ENCODE results near the gene HMGN1.
"Not testable (repeated sequence)": the region's sequence is repeated elsewhere in the genome, so short reads cannot be mapped to it uniquely, and the experiment has no call there.

The HMGN1 gene

GRCh38 chr21:39369896-39370288 lies 21.0 kb upstream of the HMGN1 start:
- H3K36me3 ChIP-seq (ENCODE audit: control insufficient read depth, insufficient read depth, low read length); H3K4me3 ChIP-seq (ENCODE audit: insufficient read depth, low read depth, low read length, poor library complexity, severe bottlenecking); H3K9me3 ChIP-seq (ENCODE audit: control insufficient read depth, low read length); DNase-seq; H3K27ac ChIP-seq (ENCODE audit: insufficient read depth, low read length, poor library complexity, severe bottlenecking); H3K4me1 ChIP-seq (ENCODE audit: control insufficient read depth, insufficient read depth, low read length, poor library complexity, severe bottlenecking); H3K27me3 ChIP-seq (replicated peaks; ENCODE audit: control insufficient read depth, insufficient read depth, low read length, poor library complexity, severe bottlenecking): not testable (repeated sequence)

- H3K4me1 ChIP-seq (ENCODE audit: control insufficient read depth, insufficient read depth, low read length, poor library complexity, severe bottlenecking) = no peaks in the 10 kb centered on the region
- no peaks in the 10 kb centered on the region for H3K9me3 ChIP-seq (ENCODE audit: control insufficient read depth, low read length)
- H3K4me3 ChIP-seq (ENCODE audit: insufficient read depth, low read depth, low read length, poor library complexity, severe bottlenecking) = no peak overlapping the region
- no peak overlapping the region for H3K27ac ChIP-seq (ENCODE audit: insufficient read depth, low read length, poor library complexity, severe bottlenecking)
- H3K36me3 ChIP-seq (ENCODE audit: control insufficient read depth, insufficient read depth, low read length) = no peaks in the 10 kb centered on the region
- H3K27me3 ChIP-seq (replicated peaks; ENCODE audit: control insufficient read depth, insufficient read depth, low read length, poor library complexity, severe bottlenecking) = no peaks in the 10 kb centered on the region
- DNase-seq = no peak
These were observed 18.9 kb upstream of the HMGN1 start for GRCh38 chr21:39367783-39368182.

GRCh38 chr21:39366563-39366962 lies 17.7 kb upstream of the HMGN1 start:
- Histone ChIP-seq H3K4me1 (ENCODE audit: control insufficient read depth, insufficient read depth, low read length, poor library complexity, severe bottlenecking) (no peaks in the 10 kb centered on the region), H3K27me3 (replicated peaks; ENCODE audit: control insufficient read depth, insufficient read depth, low read length, poor library complexity, severe bottlenecking) (no peaks in the 10 kb centered on the region), H3K9me3 (ENCODE audit: control insufficient read depth, low read length) (no peaks in the 10 kb centered on the region), H3K4me3 (ENCODE audit: insufficient read depth, low read depth, low read length, poor library complexity, severe bottlenecking) (no peak overlapping the region), H3K27ac (ENCODE audit: insufficient read depth, low read length, poor library complexity, severe bottlenecking) (no peak overlapping the region), H3K36me3 (ENCODE audit: control insufficient read depth, insufficient read depth, low read length) (no peaks in the 10 kb centered on the region)
- DNase-seq = no peak

GRCh38 chr21:39364949-39365348 lies 16.1 kb upstream of the HMGN1 start:
- no peak for DNase-seq
- Histone ChIP-seq H3K27me3 (replicated peaks; ENCODE audit: control insufficient read depth, insufficient read depth, low read length, poor library complexity, severe bottlenecking) (no peaks in the 10 kb centered on the region), H3K9me3 (ENCODE audit: control insufficient read depth, low read length) (no peaks in the 10 kb centered on the region), H3K27ac (ENCODE audit: insufficient read depth, low read length, poor library complexity, severe bottlenecking) (no peak overlapping the region), H3K4me3 (ENCODE audit: insufficient read depth, low read depth, low read length, poor library complexity, severe bottlenecking) (no peak overlapping the region), H3K4me1 (ENCODE audit: control insufficient read depth, insufficient read depth, low read length, poor library complexity, severe bottlenecking) (no peaks in the 10 kb centered on the region), H3K36me3 (ENCODE audit: control insufficient read depth, insufficient read depth, low read length) (no peaks in the 10 kb centered on the region)

GRCh38 chr21:39363607-39364555 lies 15.0 kb upstream of the HMGN1 start:
- Histone ChIP-seq H3K27ac (ENCODE audit: insufficient read depth, low read length, poor library complexity, severe bottlenecking) (no peak overlapping the region), H3K9me3 (ENCODE audit: control insufficient read depth, low read length) (no peaks in the 10 kb centered on the region), H3K36me3 (ENCODE audit: control insufficient read depth, insufficient read depth, low read length) (no peaks in the 10 kb centered on the region), H3K27me3 (replicated peaks; ENCODE audit: control insufficient read depth, insufficient read depth, low read length, poor library complexity, severe bottlenecking) (no peaks in the 10 kb centered on the region), H3K4me1 (ENCODE audit: control insufficient read depth, insufficient read depth, low read length, poor library complexity, severe bottlenecking) (no peaks in the 10 kb centered on the region), H3K4me3 (ENCODE audit: insufficient read depth, low read depth, low read length, poor library complexity, severe bottlenecking) (no peak overlapping the region)
- no peak for DNase-seq

GRCh38 chr21:39362733-39363132 lies 13.8 kb upstream of the HMGN1 start:
- H3K36me3 ChIP-seq (ENCODE audit: control insufficient read depth, insufficient read depth, low read length) = no peaks in the 10 kb centered on the region
- no peak overlapping the region for H3K4me3 ChIP-seq (ENCODE audit: insufficient read depth, low read depth, low read length, poor library complexity, severe bottlenecking)
- H3K27ac ChIP-seq (ENCODE audit: insufficient read depth, low read length, poor library complexity, severe bottlenecking) = no peak overlapping the region
- no peaks in the 10 kb centered on the region for H3K4me1 ChIP-seq (ENCODE audit: control insufficient read depth, insufficient read depth, low read length, poor library complexity, severe bottlenecking)
- no peaks in the 10 kb centered on the region for H3K9me3 ChIP-seq (ENCODE audit: control insufficient read depth, low read length)
- no peak for DNase-seq
- H3K27me3 ChIP-seq (replicated peaks; ENCODE audit: control insufficient read depth, insufficient read depth, low read length, poor library complexity, severe bottlenecking) = no peaks in the 10 kb centered on the region

GRCh38 chr21:39359382-39359781 lies 10.5 kb upstream of the HMGN1 start:
- H3K4me1 ChIP-seq (ENCODE audit: control insufficient read depth, insufficient read depth, low read length, poor library complexity, severe bottlenecking) = no peaks in the 10 kb centered on the region
- H3K27me3 ChIP-seq (replicated peaks; ENCODE audit: control insufficient read depth, insufficient read depth, low read length, poor library complexity, severe bottlenecking) = no peaks in the 10 kb centered on the region
- H3K27ac ChIP-seq (ENCODE audit: insufficient read depth, low read length, poor library complexity, severe bottlenecking) = no peak overlapping the region
- no peak overlapping the region for H3K4me3 ChIP-seq (ENCODE audit: insufficient read depth, low read depth, low read length, poor library complexity, severe bottlenecking)
- no peak for DNase-seq
- H3K36me3 ChIP-seq (ENCODE audit: control insufficient read depth, insufficient read depth, low read length) = no peaks in the 10 kb centered on the region
- no peaks in the 10 kb centered on the region for H3K9me3 ChIP-seq (ENCODE audit: control insufficient read depth, low read length)

GRCh38 chr21:39353295-39353694 lies 4.4 kb upstream of the HMGN1 start:
- H3K36me3 ChIP-seq (ENCODE audit: control insufficient read depth, insufficient read depth, low read length) = no peaks in the 10 kb centered on the region
- no peaks in the 10 kb centered on the region for H3K27me3 ChIP-seq (replicated peaks; ENCODE audit: control insufficient read depth, insufficient read depth, low read length, poor library complexity, severe bottlenecking)
- no peak overlapping the region for H3K4me3 ChIP-seq (ENCODE audit: insufficient read depth, low read depth, low read length, poor library complexity, severe bottlenecking)
- no peak overlapping the region for H3K27ac ChIP-seq (ENCODE audit: insufficient read depth, low read length, poor library complexity, severe bottlenecking)
- H3K4me1 ChIP-seq (ENCODE audit: control insufficient read depth, insufficient read depth, low read length, poor library complexity, severe bottlenecking) = peaks cover 5% of the 10 kb centered on the region
- no peaks in the 10 kb centered on the region for H3K9me3 ChIP-seq (ENCODE audit: control insufficient read depth, low read length)
- DNase-seq = no peak

- no peak for DNase-seq
- H3K4me3 ChIP-seq (ENCODE audit: insufficient read depth, low read depth, low read length, poor library complexity, severe bottlenecking) = peak overlapping the region; percentile 61
- H3K27me3 ChIP-seq (replicated peaks; ENCODE audit: control insufficient read depth, insufficient read depth, low read length, poor library complexity, severe bottlenecking) = no peaks in the 10 kb centered on the region
- H3K9me3 ChIP-seq (ENCODE audit: control insufficient read depth, low read length) = no peaks in the 10 kb centered on the region
- H3K4me1 ChIP-seq (ENCODE audit: control insufficient read depth, insufficient read depth, low read length, poor library complexity, severe bottlenecking) = peaks cover 12% of the 10 kb centered on the region
- H3K36me3 ChIP-seq (ENCODE audit: control insufficient read depth, insufficient read depth, low read length) = no peaks in the 10 kb centered on the region
- H3K27ac ChIP-seq (ENCODE audit: insufficient read depth, low read length, poor library complexity, severe bottlenecking) = peak overlapping the region; percentile 74
These were observed 1.5 kb upstream of the HMGN1 start for GRCh38 chr21:39350094-39351005.

All from effector memory CD4-positive, alpha-beta T cell (primary cell).